OCI-LY7 (cell line): ENCODE results near the gene OXCT1.

Experiments
- CTCF ChIP-seq: fragments of 200-600 bp; sonication (generic); conservative IDR thresholded peaks from 2 replicates; pipeline ENCODE4 v1.5.1; 2014; ENCODE audit warnings: mild to moderate bottlenecking, antibody characterized with exemption, low read length, moderate library complexity, mixed read lengths
- EZH2phosphoT487 ChIP-seq: fragments of 200-600 bp; sonication (generic); IDR thresholded peaks from 2 replicates; pipeline ENCODE4 v1.6.1; 2018; ENCODE audit warnings: low read depth, borderline replicate concordance, mild to moderate bottlenecking, mixed run types, antibody characterized with exemption, low read length, moderate library complexity, mixed read lengths

GRCh38 chr5:41755705-41756104 is 114.5 kb downstream of the OXCT1 start:
- TF ChIP-seq EZH2phosphoT487 (no peak), CTCF (no peak)
